Measurements from ENCODE around the gene TDRD3.
"Not testable (repeated sequence)": the region's sequence is repeated elsewhere in the genome, so short reads cannot be mapped to it uniquely, and the experiment has no call there.

TDRD3 gene

DNA sequence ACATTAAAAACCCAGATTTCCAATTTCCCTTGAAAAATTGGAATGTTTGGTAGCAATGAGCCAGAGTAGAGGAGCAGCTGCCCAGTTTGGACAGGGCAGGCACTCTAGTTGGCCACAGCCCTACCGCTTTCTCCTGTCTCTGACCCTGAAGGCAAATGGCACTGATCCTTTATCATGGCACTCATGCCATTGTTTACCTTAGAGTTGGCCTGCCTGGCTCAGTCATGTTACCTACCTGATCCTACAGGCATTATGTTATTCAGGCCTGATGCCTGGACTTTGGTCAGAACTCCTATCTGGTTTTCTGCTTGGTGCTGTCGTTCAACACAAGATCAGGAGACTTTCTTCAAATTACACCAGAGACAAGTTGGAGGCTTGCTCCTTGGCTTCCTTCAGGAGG, 24.9 kb upstream of the TDRD3 start:
- TF ChIP-seq CTCF (IDR thresholded peaks at IDR 0.05; ENCODE audit: low read length) (no peak), EZH2 (IDR thresholded peaks at IDR 0.05; ENCODE audit: borderline replicate concordance, low read length) (no peak)
- Histone ChIP-seq H3K4me2 (ENCODE audit: low read length) (no peak overlapping the region), H2AFZ (ENCODE audit: low read length) (no peak overlapping the region)

DNA sequence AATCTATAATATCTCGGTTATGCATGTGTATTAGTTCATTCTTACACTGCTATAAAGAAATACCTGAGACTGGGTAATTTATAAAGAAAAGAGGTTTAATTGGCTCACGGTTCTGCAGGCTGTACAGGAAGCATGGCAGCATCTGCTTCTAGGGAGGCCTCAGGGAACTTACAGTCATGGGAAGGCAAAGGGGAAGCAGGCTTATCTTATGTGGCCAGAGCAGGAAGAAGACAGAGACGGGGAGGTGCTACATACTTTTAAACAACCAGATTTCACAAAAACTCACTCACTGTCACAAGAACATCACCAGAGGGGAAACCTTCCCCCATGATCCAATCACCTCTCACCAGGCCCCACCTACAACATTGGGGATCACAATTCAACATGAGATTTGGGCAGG, 17.7 kb upstream of the TDRD3 start:
- not testable (repeated sequence) for H3K79me2 ChIP-seq (ENCODE audit: insufficient read depth, low read length); H3K4me2 ChIP-seq (ENCODE audit: low read length); H3K9me3 ChIP-seq (ENCODE audit: low read length); H2AFZ ChIP-seq (ENCODE audit: low read length); H4K20me1 ChIP-seq (ENCODE audit: insufficient read depth, low read length); H3K27me3 ChIP-seq (ENCODE audit: insufficient read depth, low read length); H3K4me1 ChIP-seq (ENCODE audit: insufficient read depth, low read length, severe bottlenecking); H3K9ac ChIP-seq (ENCODE audit: low read length); H3F3A ChIP-seq (ENCODE audit: insufficient read depth, low read length); H3K9me2 ChIP-seq (ENCODE audit: low read depth, low read length); H3K27ac ChIP-seq (ENCODE audit: low read depth, low read length, poor library complexity, severe bottlenecking); H3K36me3 ChIP-seq (ENCODE audit: insufficient read depth, low read length); H3K4me3 ChIP-seq (ENCODE audit: low read depth, low read length, poor library complexity, severe bottlenecking)

More for the DNA sequence above, 24.9 kb upstream of the TDRD3 start:
- Histone ChIP-seq H3K9me3 (ENCODE audit: low read length) (no peaks in the 10 kb centered on the region), H3K79me2 (ENCODE audit: insufficient read depth, low read length) (no peaks in the 10 kb centered on the region), H3K9me2 (ENCODE audit: low read depth, low read length) (no peaks in the 10 kb centered on the region), H3K27me3 (ENCODE audit: insufficient read depth, low read length) (no peaks in the 10 kb centered on the region), H3K36me3 (ENCODE audit: insufficient read depth, low read length) (no peaks in the 10 kb centered on the region), H4K20me1 (ENCODE audit: insufficient read depth, low read length) (no peaks in the 10 kb centered on the region), H3K9ac (ENCODE audit: low read length) (no peak overlapping the region), H3K4me1 (ENCODE audit: insufficient read depth, low read length, severe bottlenecking) (peaks cover 9% of the 10 kb centered on the region), H3F3A (ENCODE audit: insufficient read depth, low read length) (no peaks in the 10 kb centered on the region), H3K4me3 (ENCODE audit: low read depth, low read length, poor library complexity, severe bottlenecking) (no peak overlapping the region), H3K27ac (ENCODE audit: low read depth, low read length, poor library complexity, severe bottlenecking) (no peak overlapping the region)

- no peak overlapping the region for H3K4me2 ChIP-seq (ENCODE audit: low read length)
- H3K27me3 ChIP-seq (ENCODE audit: insufficient read depth, low read length) = no peaks in the 10 kb centered on the region
- no peaks in the 10 kb centered on the region; the same call in 1 of the 2 replicates for H3K9me3 ChIP-seq (ENCODE audit: low read length)
- no peaks in the 10 kb centered on the region for H3K9me2 ChIP-seq (ENCODE audit: low read depth, low read length)
- no peak overlapping the region for H3K9ac ChIP-seq (ENCODE audit: low read length)
- no peak overlapping the region for H2AFZ ChIP-seq (ENCODE audit: low read length)
- no peak for TF ChIP-seq CTCF (IDR thresholded peaks at IDR 0.05; ENCODE audit: low read length)
- no peak for TF ChIP-seq EZH2 (IDR thresholded peaks at IDR 0.05; ENCODE audit: borderline replicate concordance, low read length)
- no peaks in the 10 kb centered on the region for H3F3A ChIP-seq (ENCODE audit: insufficient read depth, low read length)
- H3K4me1 ChIP-seq (ENCODE audit: insufficient read depth, low read length, severe bottlenecking) = no peaks in the 10 kb centered on the region
- no peaks in the 10 kb centered on the region for H3K36me3 ChIP-seq (ENCODE audit: insufficient read depth, low read length)
- no peak overlapping the region for H3K4me3 ChIP-seq (ENCODE audit: low read depth, low read length, poor library complexity, severe bottlenecking)
- no peaks in the 10 kb centered on the region for H4K20me1 ChIP-seq (ENCODE audit: insufficient read depth, low read length)
- H3K27ac ChIP-seq (ENCODE audit: low read depth, low read length, poor library complexity, severe bottlenecking) = no peak overlapping the region
- no peaks in the 10 kb centered on the region for H3K79me2 ChIP-seq (ENCODE audit: insufficient read depth, low read length)
Observed at GRCh38 chr13:60379837-60380565, 17.0 kb upstream of the TDRD3 start.

- Histone ChIP-seq H3K27me3 (ENCODE audit: insufficient read depth, low read length) (no peaks in the 10 kb centered on the region), H3K9me2 (ENCODE audit: low read depth, low read length) (no peaks in the 10 kb centered on the region), H3K9me3 (ENCODE audit: low read length) (no peaks in the 10 kb centered on the region; the same call in 1 of the 2 replicates), H3K9ac (ENCODE audit: low read length) (no peak overlapping the region), H4K20me1 (ENCODE audit: insufficient read depth, low read length) (no peaks in the 10 kb centered on the region), H3F3A (ENCODE audit: insufficient read depth, low read length) (no peaks in the 10 kb centered on the region), H2AFZ (ENCODE audit: low read length) (no peak overlapping the region), H3K27ac (ENCODE audit: low read depth, low read length, poor library complexity, severe bottlenecking) (no peak overlapping the region), H3K4me1 (ENCODE audit: insufficient read depth, low read length, severe bottlenecking) (no peaks in the 10 kb centered on the region), H3K4me2 (ENCODE audit: low read length) (no peak overlapping the region), H3K36me3 (ENCODE audit: insufficient read depth, low read length) (no peaks in the 10 kb centered on the region), H3K4me3 (ENCODE audit: low read depth, low read length, poor library complexity, severe bottlenecking) (no peak overlapping the region), H3K79me2 (ENCODE audit: insufficient read depth, low read length) (no peaks in the 10 kb centered on the region)
- no peak for TF ChIP-seq CTCF (IDR thresholded peaks at IDR 0.05; ENCODE audit: low read length)
- TF ChIP-seq EZH2 (IDR thresholded peaks at IDR 0.05; ENCODE audit: borderline replicate concordance, low read length) = no peak
Observed at GRCh38 chr13:60384911-60385310, 12.1 kb upstream of the TDRD3 start.

All from OCI-LY1 (cell line).